ENCODE results near the gene MAP4K5. TPM values are rescaled to one million over a fixed set of nuclear protein-coding genes. Genes with fewer than 3 reads are reported as not detected.
A peak's percentile ranks its signal among the peaks of the same experiment; 100 is the strongest.

The MAP4K5 gene
- total and polyA plus RNA-seq, 10 donors, result 9.1 to 172 (median 55.4) TPM

GRCh38 chr14:50545618-50546017 is 13.2 kb upstream of the MAP4K5 start:
- intact Hi-C loops (cut with DNase I; ENCODE audit: low total_unique reads), result loop anchor here (10.0 kb wide), 1 partner anchor 229 kb away; no protein-coding TSS in a partner anchor
- no peaks in the 10 kb centered on the region for H3K9me3 ChIP-seq
- no peak overlapping the region for H3K27ac ChIP-seq
- H3K4me3 ChIP-seq, result no peak overlapping the region
- H3K36me3 ChIP-seq, result no peaks in the 10 kb centered on the region
- 77 to 92% (median 82%) methylated on average over 3 of the region's 3 CpGs for WGBS, 5 donors
- no peak for DNase-seq
- H3K27me3 ChIP-seq (replicated peaks in 1 of 7), result no peaks in the 10 kb centered on the region
- no peak for TF ChIP-seq POLR2AphosphoS5 (IDR thresholded peaks at IDR 0.05)
- TF ChIP-seq CTCF (IDR thresholded peaks at IDR 0.05 in 8 of 11, conservative IDR thresholded peaks at IDR 0.05 in 3 of 11), result no peak
- TF ChIP-seq POLR2A (IDR thresholded peaks at IDR 0.05), result no peak
- peaks cover 0 to 7% (median 0%) of the 10 kb centered on the region in 6 donors for H3K4me1 ChIP-seq

- no peak for TF ChIP-seq POLR2AphosphoS5 (IDR thresholded peaks at IDR 0.05)
- no peak for TF ChIP-seq CTCF (IDR thresholded peaks at IDR 0.05 in 8 of 11, conservative IDR thresholded peaks at IDR 0.05 in 3 of 11)
- TF ChIP-seq POLR2A (IDR thresholded peaks at IDR 0.05), result no peak
- DNase-seq, result no peak
Observed at GRCh38 chr14:50544911-50545310, 12.5 kb upstream of the MAP4K5 start.

DNA sequence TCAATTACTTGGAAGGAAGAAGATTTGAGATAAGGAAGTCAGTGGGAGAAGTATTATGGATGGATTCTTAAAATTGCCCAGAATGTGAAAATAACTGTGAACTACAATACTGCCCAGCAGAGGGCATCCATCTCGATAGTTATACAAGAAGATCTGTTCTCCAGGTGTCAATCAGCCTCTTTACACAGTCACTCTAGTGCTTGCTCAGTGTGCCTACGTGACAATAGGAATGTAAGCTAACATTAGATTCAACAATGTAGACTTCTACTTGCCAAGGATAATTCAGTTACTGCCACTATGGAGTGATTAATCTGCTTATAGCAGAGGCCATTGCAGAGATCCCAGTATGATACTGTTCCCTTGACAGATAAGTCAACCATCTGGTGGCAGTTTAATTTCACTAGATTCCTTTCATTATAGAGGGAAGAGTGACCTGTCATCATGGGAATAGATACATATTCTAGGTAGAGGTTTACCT is 10.6 kb upstream of the MAP4K5 start:
- TF ChIP-seq POLR2AphosphoS5 (IDR thresholded peaks at IDR 0.05) (no peak), CTCF (IDR thresholded peaks at IDR 0.05 in 8 of 11, conservative IDR thresholded peaks at IDR 0.05 in 3 of 11) (peak in 10 of 11 experiments; percentile 17 to 62 (median 46)), POLR2A (IDR thresholded peaks at IDR 0.05) (no peak)
- no peak overlapping the region for H3K27ac ChIP-seq
- intact Hi-C loops (cut with DNase I; ENCODE audit: low total_unique reads), result loop anchor here (10.0 kb wide), 1 partner anchor 232 kb away; no protein-coding TSS in a partner anchor
- no peak for DNase-seq
- 3 to 12% (median 8%) methylated on average over 2 of the region's 2 CpGs for WGBS, 5 donors
- H3K27me3 ChIP-seq (replicated peaks in 1 of 7), result no peaks in the 10 kb centered on the region
- H3K4me3 ChIP-seq, result no peak overlapping the region
- no peaks in the 10 kb centered on the region for H3K9me3 ChIP-seq
- no peaks in the 10 kb centered on the region for H3K36me3 ChIP-seq
- peaks cover 0 to 7% (median 0%) of the 10 kb centered on the region in 6 donors for H3K4me1 ChIP-seq

More at GRCh38 chr14:50544911-50545310, 12.5 kb upstream of the MAP4K5 start:
- Histone ChIP-seq H3K9me3 (no peaks in the 10 kb centered on the region), H3K36me3 (no peaks in the 10 kb centered on the region), H3K4me1 (peaks cover 0 to 7% (median 0%) of the 10 kb centered on the region in 6 donors), H3K27me3 (replicated peaks in 1 of 7) (no peaks in the 10 kb centered on the region), H3K4me3 (no peak overlapping the region), H3K27ac (no peak overlapping the region)
- WGBS, 5 donors, result 76 to 94% (median 88%) methylated on average over 3 of the region's 3 CpGs
- intact Hi-C loops (cut with DNase I; ENCODE audit: low total_unique reads), result loop anchor here (10.0 kb wide), 1 partner anchor 230 kb away; no protein-coding TSS in a partner anchor

DNA sequence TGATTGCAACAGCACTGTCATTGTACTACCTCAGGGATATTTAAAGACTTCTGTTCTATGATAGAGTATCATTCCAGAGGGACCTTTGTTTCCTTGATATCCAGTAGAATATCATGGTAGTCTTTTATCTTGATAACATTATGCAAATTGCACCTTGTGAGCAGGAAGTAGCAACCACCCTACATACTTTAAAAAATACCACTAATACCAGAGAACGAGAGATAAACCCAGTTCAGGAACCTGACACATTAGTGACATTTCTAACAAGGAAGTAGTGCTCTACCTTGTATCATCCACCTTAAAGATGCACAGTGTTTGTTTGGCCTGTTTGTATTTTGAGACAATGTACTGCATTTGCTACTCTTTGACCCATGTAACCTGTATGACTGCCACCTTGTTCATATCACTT is 8.8 kb upstream of the MAP4K5 start:
- TF ChIP-seq POLR2AphosphoS5 (IDR thresholded peaks at IDR 0.05) (no peak), POLR2A (IDR thresholded peaks at IDR 0.05) (no peak), CTCF (IDR thresholded peaks at IDR 0.05 in 8 of 11, conservative IDR thresholded peaks at IDR 0.05 in 3 of 11) (no peak)
- intact Hi-C loops (cut with DNase I; ENCODE audit: low total_unique reads), result loop anchor here (10.0 kb wide), 1 partner anchor 234 kb away; no protein-coding TSS in a partner anchor
- WGBS, 5 donors, result 38 to 61% (median 53%) methylated on average over 1 of the region's 1 CpG
- Histone ChIP-seq H3K9me3 (peaks cover 0 to 5% (median 0%) of the 10 kb centered on the region in 8 donors), H3K36me3 (no peaks in the 10 kb centered on the region), H3K27ac (no peak overlapping the region), H3K27me3 (replicated peaks in 1 of 7) (no peaks in the 10 kb centered on the region), H3K4me3 (no peak overlapping the region), H3K4me1 (peaks cover 0 to 7% (median 0%) of the 10 kb centered on the region in 6 donors)
- DNase-seq, result no peak

Measured in spleen (tissue), 11 donors.